Activated naive CD4-positive, alpha-beta T cell treated with anti-CD3 and anti-CD28 coated beads, Interleukin-2, amount 50 U/mL, for 72 hours (primary cell): Measurements from ENCODE around the gene HSP90AB1. TPM values are rescaled to one million over a fixed set of nuclear protein-coding genes. Genes with fewer than 3 reads are reported as not detected.

Source experiments
- ATAC-seq, 2 donors: fragments of 150-1000 bp; cut with Tn5 transposase; 2 replicates each; pipeline ENCODE4 v1.10.0; 2021; ENCODE audit warnings: mild to moderate bottlenecking in 2 of 2, moderate library complexity in 2 of 2
- DNase-seq, 2 donors: peaks; one replicate each; pipeline ENCODE4 v3.0.0; 2021 to 2022; ENCODE audit warnings: low spot score in 2 of 2
- H3K27ac Mint-ChIP-seq, 2 donors: one replicate each; pipeline ENCODE4 v1.8.0; 2022; ENCODE audit warnings: mild to moderate bottlenecking in 2 of 2, mixed read lengths in 2 of 2
- H3K36me3 Mint-ChIP-seq, 2 donors: one replicate each; pipeline ENCODE4 v1.8.0; 2022; ENCODE audit warnings: mixed read lengths in 2 of 2
- H3K9me3 Mint-ChIP-seq, 2 donors: one replicate each; pipeline ENCODE4 v1.8.0; 2022; ENCODE audit warnings: mixed read lengths in 2 of 2
- total RNA-seq, 2 donors: library from RNA; stranded (reverse); gene quantifications; one replicate each; pipeline ENCODE4 v1.2.3, GENCODE V29; 2022

The HSP90AB1 gene
- total RNA-seq, 2 donors from 2014 or later, result 1,343 to 1,701 TPM

DNA sequence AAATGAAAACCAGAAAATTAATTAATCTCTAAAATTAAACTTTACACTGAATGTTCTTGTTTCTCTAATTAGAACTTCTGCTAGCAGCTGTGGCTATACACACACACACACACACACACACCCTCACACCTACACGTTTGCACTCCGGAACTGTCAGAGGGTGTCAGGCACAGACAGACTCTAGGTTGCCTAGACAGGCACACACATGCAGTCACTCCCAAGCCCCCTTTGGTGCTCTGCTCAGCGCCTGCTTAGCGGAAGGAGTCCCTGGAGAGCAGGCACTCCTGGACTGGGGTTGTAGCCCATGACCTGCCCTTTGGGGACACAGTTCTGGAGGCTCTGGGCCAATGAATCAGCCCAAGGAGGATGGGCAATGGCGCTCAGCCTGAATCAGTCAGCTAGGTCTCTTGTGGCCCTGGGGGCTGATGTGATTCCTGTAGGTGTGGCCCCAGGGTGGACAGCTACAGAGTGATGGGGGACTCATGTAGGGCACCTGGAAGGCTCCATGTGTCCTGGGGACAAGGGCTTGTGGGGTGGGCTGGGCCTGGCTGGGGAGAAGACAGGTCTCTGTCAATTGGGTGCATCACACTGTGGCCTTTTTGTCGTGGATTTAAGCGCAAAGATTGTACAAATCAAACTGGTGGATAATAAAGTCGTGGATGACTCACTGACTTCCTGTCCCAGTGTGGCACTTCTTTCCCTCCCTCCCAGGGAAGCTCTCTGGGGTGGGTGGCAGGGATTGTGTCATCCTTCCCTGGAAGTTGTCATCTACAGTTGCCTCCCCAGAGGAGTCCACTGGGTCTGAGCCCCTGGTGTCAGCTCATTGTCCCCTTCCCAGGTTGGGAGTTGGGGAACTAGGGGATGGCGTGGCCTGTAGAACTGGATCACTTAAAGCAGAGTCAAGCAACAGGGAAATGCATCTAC, 32.1 kb downstream of the HSP90AB1 start:
- no peak for ATAC-seq
- no peak for DNase-seq
- Mint-ChIP-seq H3K36me3 (no peaks in the 10 kb centered on the region), H3K9me3 (no peaks in the 10 kb centered on the region), H3K27ac (no peak overlapping the region)

DNA sequence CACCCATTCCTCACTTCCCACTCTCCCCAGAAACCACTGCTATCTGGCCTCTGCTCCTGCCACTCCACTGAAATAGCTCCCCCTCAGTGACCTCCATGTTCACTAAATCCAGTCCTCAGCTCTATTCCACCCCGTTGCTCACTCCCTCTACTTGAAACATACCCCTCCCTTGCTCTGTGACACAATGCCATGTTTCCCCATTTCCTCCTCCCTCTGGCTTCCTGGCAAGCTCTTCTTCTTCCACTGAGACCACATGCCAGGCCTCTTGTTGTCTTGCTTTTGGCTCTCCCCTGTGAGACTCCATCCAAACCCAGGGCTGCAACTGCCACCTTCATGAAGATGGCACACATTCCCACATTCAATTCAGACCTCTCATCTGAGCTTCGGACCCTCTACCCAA, 37.2 kb downstream of the HSP90AB1 start:
- DNase-seq, result no peak
- Mint-ChIP-seq H3K9me3 (no peaks in the 10 kb centered on the region), H3K27ac (no peak overlapping the region), H3K36me3 (no peaks in the 10 kb centered on the region)
- ATAC-seq, result no peak

DNA sequence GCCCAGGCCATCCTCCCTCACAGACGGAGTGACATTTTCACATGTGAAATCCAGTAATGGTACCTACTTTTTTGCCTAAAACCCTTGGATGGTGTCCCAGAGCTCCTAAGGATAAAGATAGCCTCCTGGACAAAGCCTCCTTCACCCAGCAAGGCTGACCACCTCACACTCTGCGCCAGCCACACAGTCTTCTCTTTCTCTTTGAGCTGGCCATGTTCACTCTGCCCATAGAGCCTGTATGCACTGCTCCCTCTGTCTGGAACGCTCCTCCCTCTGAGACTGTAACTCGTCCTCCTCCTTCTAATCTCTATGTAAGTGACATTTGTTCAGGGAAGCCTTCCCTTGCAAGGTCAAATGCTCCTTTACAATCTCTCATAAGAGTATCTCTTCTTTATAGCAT, 38.0 kb downstream of the HSP90AB1 start:
- H3K27ac Mint-ChIP-seq, result no peak overlapping the region
- DNase-seq (no peak), ATAC-seq (no peak)
- H3K9me3 Mint-ChIP-seq, result no peaks in the 10 kb centered on the region
- no peaks in the 10 kb centered on the region for H3K36me3 Mint-ChIP-seq

DNA sequence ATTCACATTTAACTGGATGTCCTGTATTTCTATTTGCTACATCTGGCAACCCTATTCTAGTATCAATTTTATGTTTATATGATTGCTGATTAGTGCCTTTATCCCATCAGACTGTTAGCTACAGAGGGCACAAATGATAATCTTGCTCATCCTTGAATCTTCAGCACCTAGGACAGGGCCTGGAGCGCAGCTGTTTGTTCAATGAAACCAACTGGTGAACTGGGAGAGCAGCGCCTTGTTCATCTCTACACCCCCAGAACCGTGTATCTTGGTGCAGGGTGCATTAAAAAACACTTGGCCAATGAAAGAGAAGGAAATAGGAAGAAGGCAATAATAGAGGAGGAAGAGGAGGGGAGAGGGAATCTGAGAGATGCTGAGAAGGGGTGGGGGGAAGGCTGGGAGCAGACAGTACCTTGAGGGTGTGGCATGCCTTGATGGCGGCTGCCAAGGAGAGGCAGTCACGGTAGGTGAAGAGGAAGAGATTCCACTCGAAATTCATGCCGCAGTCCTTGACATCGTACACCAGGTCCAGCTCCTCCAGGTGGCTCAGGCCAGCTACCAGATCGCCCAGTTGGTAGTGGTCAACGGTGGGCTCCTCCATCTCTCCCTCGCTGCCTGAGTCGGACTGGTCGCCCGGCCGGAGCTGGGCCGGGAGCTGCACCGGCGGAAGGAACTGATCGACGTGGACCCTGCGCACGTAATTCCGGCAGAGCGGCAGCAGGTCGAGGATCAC, 38.8 kb downstream of the HSP90AB1 start:
- H3K36me3 Mint-ChIP-seq, result no peaks in the 10 kb centered on the region
- H3K9me3 Mint-ChIP-seq, result no peaks in the 10 kb centered on the region
- DNase-seq, result no peak
- no peak overlapping the region for H3K27ac Mint-ChIP-seq
- ATAC-seq, result no peak

DNA sequence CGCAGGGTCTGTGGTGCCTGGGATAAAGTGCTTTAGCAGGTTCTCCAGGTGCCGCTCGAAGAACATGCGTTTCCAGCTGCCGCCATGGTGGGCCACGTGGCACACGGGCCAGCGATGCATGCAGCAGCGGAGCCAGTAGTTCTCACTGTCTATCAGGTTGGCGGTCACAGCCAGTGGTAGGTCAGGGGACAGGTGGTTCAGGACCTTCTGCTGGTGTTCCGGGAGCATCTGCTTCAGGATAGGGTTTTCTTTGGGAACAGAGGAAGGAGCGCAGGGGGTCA, 39.3 kb downstream of the HSP90AB1 start:
- no peak overlapping the region for H3K27ac Mint-ChIP-seq
- no peak for ATAC-seq
- no peaks in the 10 kb centered on the region for H3K36me3 Mint-ChIP-seq
- no peak for DNase-seq
- no peaks in the 10 kb centered on the region for H3K9me3 Mint-ChIP-seq

DNA sequence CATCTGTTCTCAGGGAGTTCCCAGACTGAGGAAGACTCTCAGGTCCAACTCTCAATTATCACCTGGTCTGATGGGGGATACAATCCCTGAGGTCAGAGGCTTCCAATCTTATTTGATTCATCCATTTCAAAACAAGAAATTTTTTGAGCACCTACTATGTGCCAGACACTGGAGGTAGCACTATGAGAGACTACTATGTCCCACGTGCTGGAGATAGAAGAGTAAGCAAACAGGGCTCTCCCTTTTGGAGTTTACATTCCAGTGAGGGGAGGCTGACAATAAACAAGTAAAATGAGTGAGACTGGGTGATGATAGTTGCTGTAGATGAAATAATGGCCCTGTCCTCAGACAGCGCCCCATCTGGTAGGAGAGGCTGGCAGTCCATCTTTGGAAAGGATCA, 39.8 kb downstream of the HSP90AB1 start:
- Mint-ChIP-seq H3K9me3 (no peaks in the 10 kb centered on the region), H3K36me3 (no peaks in the 10 kb centered on the region), H3K27ac (no peak overlapping the region)
- DNase-seq (no peak), ATAC-seq (no peak)

DNA sequence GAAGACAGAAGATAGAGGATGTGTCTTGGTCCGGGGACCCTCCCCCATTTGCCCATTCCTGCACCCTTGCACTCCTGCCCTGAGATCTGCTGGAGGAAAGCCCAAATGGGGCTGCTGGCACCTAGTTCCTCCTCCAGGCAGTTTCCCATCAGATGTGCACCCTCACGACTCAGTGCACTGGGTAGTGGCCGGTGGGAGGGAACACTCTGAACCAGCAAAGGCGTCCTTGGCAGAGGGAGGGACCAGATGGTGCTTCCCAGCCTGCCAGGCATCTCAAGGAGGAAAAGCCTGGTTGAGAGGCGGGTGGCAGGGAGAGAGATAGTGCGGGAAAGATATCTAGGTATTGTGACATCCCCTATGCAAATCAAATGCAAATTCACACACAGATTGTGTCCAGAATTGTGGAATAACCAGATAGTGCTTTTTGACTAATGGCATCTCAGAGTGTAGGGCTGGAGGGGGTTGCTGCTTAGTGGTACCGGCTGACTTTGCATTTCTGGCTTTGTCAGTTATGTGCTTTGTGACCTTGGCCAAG, 42.9 kb downstream of the HSP90AB1 start:
- DNase-seq (no peak), ATAC-seq (no peak)
- Mint-ChIP-seq H3K27ac (no peak overlapping the region), H3K9me3 (no peaks in the 10 kb centered on the region), H3K36me3 (no peaks in the 10 kb centered on the region)

DNA sequence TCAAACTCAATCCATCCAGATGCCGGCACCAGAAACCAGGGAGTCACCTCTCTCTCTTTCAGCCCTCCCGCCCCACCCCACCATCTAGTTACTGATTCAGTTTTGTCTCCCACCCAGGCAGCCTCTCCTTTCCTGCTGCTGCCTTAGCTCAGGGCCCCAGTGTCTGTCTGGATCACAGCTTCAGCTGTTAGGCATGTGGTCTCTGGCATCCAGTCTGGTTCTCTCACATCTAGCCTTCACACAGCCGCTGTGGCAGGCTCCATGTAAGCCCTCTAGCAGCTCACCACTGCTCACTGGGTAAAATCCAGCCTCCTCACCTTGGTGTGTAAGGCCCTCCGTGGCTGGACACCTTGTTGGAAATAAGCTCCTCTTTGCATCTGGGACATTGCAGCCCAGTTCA, 44.9 kb downstream of the HSP90AB1 start:
- ATAC-seq (peak in 1 of 2 donors; percentile 21), DNase-seq (no peak)
- Mint-ChIP-seq H3K36me3 (no peaks in the 10 kb centered on the region), H3K27ac (no peak overlapping the region), H3K9me3 (no peaks in the 10 kb centered on the region)

DNA sequence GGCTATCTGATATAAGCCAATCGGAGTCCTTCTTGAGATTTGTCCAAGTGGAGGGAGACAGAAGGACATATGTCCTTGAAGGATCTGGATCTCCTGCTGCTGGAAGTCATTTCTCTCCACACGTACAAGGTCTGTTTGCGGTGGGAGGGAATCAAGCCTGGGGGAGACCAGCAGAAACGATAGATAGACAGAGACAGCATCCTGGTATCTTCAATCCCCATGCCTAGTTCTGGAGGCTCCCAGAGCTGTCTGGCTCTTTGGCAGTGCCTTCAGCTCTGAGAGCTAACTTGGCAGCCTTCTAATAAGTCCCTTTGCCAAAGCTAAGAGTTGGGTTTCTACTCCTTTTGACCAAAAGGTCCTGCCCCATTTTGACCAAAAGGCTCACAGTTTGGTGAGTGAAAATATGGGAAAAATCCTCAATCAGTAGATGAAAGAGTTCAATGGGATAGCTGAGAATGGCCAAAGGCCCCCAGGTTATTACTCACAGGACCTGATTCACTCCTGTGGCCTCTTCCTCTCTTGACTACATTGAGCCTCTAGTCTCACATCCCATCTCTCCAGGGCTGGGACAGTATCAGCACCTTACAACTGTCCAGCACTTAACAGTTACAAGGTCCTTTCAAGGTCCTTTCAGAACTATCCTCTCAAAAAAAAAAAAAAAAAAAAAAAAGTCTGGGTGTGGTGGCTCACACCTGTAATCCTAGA, 45.9 kb downstream of the HSP90AB1 start:
- Mint-ChIP-seq H3K9me3 (no peaks in the 10 kb centered on the region), H3K27ac (no peak overlapping the region), H3K36me3 (no peaks in the 10 kb centered on the region)
- ATAC-seq (peak in 1 of 2 donors; percentile 42), DNase-seq (no peak)

DNA sequence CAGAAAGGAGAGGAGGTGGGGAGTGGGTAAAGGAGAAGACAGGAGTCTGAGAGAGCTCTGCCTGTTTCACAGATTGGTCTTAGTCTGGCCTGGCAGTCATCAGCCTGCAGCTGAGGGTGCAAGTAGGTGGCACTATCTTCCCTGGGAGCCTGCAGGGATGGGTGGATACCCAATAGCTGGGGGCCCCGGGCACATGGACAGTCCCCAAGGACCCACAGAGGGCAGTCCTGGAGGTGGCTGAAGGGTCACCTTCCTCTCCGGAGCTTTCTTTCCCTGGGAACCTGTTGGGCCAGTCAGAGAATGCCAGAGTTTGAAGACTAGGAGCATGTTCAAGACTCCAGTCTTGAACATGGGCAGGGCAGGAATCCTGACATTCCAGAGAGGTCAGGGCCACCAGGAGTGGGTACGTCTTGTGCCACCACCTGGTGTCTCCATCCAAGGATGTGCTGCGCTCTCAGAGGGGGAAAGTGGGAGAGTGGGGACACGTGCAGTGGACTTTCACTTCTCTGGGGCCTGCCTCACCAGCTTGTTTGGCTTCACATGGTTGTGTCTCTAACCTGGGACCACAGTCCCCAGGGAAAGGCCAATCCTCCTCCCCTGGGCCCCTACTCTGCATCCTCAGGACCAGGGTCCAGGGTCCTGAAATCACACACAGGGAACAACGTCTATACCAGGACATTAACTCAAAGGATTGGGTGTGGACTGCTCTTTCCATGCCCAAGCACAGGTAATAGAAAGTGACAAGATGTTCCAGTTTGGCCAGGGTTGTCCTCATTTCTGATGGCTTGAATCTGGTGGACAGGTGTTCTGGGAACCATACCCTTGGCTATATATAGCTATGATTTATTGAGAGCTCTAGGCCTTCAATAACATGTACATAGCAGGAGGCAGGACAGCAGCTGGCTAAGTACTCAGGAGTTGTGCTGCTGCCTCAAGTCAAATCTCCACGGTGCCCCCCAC, 48.2 kb downstream of the HSP90AB1 start:
- H3K27ac Mint-ChIP-seq, result no peak overlapping the region
- H3K9me3 Mint-ChIP-seq, result no peaks in the 10 kb centered on the region
- no peak for ATAC-seq
- H3K36me3 Mint-ChIP-seq, result peaks cover 0 to 1% of the 10 kb centered on the region in 2 donors
- DNase-seq, result no peak

DNA sequence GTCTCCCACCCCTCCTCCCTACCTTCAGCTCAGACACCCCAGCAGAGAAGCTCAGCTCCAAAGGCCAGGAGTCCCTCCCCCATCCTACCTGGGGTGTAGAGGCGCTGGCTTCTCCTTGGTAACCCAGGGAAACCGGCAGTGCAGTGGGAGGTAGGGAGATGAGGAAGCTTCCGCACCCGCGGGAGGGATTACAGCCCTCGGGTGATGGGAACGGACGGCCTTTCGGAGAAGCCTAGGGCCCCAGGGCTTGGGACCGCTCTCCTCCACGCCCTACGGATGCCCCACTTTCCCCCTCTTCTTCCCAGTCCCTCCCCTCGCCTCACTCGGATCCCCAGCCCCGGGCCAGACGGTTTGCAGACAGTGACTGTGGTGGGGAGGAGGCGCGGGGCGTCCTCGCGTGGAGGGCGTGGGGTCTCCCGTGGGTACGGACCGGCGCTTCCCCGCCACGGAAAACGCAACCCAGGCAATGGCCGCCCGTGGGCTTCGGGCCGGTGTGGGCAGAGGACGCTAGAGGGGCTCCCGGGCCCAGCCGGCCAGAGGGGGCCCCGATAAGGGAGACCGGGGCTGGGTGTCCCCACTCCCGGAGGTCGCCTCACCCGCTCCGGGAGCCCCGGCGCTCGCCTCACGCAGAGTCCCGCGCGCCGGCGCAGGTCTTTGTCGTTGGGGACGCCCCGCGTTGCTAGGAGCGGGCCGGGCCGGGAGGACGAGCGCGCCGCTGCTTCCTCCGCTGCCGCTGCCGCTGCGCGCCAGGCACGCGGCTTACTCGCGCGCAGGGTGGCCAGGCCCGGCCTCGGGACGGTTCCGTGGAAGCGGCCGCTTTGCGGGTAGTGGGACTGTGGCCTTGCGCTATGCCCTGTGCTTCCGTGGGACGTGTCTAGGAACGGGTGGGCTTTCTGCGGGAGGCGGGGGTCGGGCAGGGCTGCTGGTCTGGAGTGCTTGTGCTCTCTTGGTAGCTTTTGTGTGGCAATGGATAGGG, 50.5 kb downstream of the HSP90AB1 start:
- Mint-ChIP-seq H3K36me3 (peaks cover 5 to 11% of the 10 kb centered on the region in 2 donors), H3K27ac (no peak overlapping the region), H3K9me3 (no peaks in the 10 kb centered on the region)
- DNase-seq (peak in 1 of 2 donors; percentile 56), ATAC-seq (peak; percentile 75 to 80)

DNA sequence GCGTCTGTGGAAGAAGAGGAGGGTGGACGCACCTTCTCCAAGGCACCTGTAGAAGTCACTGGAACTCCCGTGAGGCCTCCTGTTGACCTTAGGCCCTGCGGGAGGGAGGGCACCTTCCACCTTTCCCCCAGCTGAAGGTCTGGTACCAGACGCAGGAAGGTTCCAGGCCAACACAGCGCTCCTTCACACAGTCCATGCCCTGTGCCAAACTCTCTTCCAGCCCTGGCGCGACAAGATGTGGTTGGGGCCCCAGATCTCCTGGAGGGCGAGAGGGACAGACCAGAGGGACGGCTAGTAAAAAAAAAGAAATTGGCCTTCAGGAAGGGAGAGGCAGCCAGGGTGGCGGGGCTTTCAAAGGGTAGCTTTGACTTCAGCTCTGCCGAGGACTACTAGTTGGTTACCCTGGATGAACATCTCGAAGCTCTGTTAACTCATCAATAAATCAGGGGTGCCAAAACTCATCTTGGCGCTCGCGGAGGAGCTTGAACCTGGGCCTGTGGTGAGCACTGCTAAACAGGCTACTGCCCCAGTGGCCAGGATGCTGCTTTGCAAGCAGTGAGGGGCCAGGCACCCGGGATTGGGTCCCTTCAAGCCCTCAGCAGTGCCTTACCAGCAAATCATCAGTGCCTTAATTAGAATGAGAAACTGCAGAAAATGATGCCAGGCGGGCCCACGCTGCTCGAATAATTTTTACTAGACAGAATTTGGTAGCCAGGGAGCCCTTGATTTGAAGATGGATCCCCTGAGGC, 51.3 kb downstream of the HSP90AB1 start:
- peaks cover 5 to 11% of the 10 kb centered on the region in 2 donors for H3K36me3 Mint-ChIP-seq
- no peak for ATAC-seq
- H3K9me3 Mint-ChIP-seq, result no peaks in the 10 kb centered on the region
- no peak for DNase-seq
- no peak overlapping the region for H3K27ac Mint-ChIP-seq

DNA sequence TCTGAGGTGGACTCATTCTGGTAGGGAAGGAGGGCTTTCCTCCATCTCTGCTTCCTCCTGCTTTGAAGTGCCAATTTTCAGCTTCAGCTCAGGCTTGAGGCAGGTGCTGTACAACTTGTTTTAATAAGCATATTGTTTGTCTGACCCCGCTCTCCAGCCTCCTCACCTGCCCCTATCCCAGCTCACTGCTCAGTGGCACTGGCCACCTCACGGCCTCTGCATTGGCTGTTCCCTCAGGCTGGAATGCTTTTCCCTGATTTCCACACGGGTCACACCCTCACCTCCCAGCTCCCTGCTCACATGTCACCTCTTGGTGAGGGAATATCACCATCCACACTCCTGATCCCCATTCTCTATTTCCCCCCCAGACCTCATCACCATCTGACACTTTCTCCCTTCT, 52.0 kb downstream of the HSP90AB1 start:
- ATAC-seq, result no peak
- no peak for DNase-seq
- Mint-ChIP-seq H3K9me3 (no peaks in the 10 kb centered on the region), H3K27ac (no peak overlapping the region), H3K36me3 (peaks cover 5 to 11% of the 10 kb centered on the region in 2 donors)

DNA sequence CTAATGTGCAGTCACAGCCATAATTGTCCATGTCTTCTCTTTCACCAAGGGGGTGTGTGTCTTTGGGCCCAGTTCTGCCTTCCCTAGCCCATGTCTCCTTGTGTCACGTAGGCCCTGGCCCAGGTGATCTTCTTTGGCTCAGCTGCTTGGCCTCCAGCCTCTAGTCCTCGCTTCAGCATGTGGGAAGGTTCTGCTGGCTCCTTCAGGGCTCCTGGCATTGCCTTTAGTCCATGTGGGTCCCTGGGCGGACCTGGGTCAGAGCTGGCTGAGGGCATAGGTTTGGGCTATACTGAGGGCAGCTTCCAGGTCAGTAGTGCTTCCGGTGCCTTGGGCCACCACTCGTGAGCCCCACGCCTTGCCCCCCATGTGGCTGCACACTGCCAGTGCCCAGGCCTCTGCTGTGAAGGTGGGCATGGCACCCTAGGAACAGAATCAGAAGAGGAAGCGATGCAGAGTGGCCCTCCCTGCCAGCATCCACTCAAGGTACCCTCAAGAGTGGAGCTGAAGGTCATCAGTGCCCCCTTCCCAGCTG, 53.5 kb downstream of the HSP90AB1 start:
- H3K9me3 Mint-ChIP-seq, result no peaks in the 10 kb centered on the region
- no peak for DNase-seq
- peaks cover 5 to 11% of the 10 kb centered on the region in 2 donors for H3K36me3 Mint-ChIP-seq
- no peak for ATAC-seq
- peak overlapping the region in 1 of 2 donors; percentile 26 for H3K27ac Mint-ChIP-seq
